Right atrium auricular region (tissue), 2 donors: ENCODE results near the gene BRI3BP. TPM values are rescaled to one million over a fixed set of nuclear protein-coding genes. Genes with fewer than 3 reads are reported as not detected.

Source experiments
- DNase-seq: peaks from one replicate; pipeline ENCODE4 v3.0.0-alpha.2; 2019; ENCODE audit warnings: low spot score
- H3K27ac ChIP-seq, 2 donors: fragments of 200-600 bp; sonication (generic); 1 replicate in 1 of 2; 2 replicates in 1 of 2; pipeline ENCODE4 v1.5.1; 2016 to 2019
- H3K27me3 ChIP-seq, 2 donors: fragments of 200-600 bp; sonication (generic); one replicate each; pipeline versions ENCODE4 v1.5.1 to v1.6.0; 2017 to 2019
- H3K36me3 ChIP-seq: fragments of 200-600 bp; sonication (generic); one replicate; pipeline ENCODE4 v1.5.1; 2016
- H3K4me1 ChIP-seq, 2 donors: fragments of 200-600 bp; sonication (generic); one replicate each; pipeline versions ENCODE4 v1.5.1 to v1.6.0; 2017 to 2019
- H3K4me3 ChIP-seq, 2 donors: fragments of 200-600 bp; sonication (generic); 1 replicate in 1 of 2; 2 replicates in 1 of 2; pipeline ENCODE4 v1.5.1; 2017 to 2019; ENCODE audit warnings: mild to moderate bottlenecking in 1 of 2, moderate library complexity in 1 of 2
- H3K9me3 ChIP-seq, 2 donors: fragments of 200-600 bp; sonication (generic); one replicate each; pipeline ENCODE4 v1.5.1; 2019
- total RNA-seq, 2 donors: library from RNA; depleted of rRNA; stranded (reverse); fragments of >200 nt; gene quantifications; one replicate each; pipeline ENCODE4 v1.1.0, GENCODE V29; 2016
- TF ChIP-seq, protein P1 (sequence below), 2 donors: fragments of 200-600 bp; sonication (generic); IDR thresholded peaks; one replicate each; pipeline ENCODE4 v1.5.1; 2019; ENCODE audit warnings: antibody characterized with exemption in 2 of 2

BRI3BP gene
- total RNA-seq, 2 donors from 2014 or later, result 2.8 TPM

DNA sequence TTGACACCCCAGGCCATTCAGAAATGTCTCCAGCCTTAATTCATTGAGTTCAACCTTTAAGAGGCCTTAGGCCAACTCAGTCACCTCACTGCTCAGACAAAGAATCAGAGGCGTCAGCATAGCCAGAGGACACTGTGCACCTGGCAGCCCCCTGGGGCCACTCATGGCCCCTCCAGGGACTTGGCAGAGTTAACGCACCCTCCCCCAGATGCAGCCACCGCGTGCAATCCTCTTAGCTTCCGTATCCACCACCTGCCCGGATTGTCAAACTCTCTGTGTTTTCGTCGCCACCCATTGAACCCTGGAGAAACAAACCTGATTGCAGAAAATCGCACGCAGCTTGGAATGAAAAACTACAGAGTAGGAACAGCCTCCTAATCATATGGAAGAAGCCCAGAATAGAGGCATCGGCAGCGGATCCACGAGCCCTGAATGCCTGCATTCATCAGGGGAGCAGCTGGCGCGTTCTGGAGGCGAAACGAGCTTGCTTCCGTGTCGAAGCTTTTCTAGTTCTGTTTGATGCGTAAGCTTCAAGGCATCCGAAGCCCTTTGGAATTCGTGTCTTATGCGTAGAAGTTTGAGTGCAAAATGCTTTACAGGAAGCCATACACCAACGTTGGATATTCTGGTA is 22.4 kb downstream of the BRI3BP start:
- no peak for DNase-seq
- Histone ChIP-seq H3K4me3 (no peak overlapping the region), H3K36me3 (no peaks in the 10 kb centered on the region), H3K9me3 (no peaks in the 10 kb centered on the region), H3K4me1 (no peaks in the 10 kb centered on the region), H3K27ac (no peak overlapping the region), H3K27me3 (no peaks in the 10 kb centered on the region)
- TF ChIP-seq, protein P1, sequence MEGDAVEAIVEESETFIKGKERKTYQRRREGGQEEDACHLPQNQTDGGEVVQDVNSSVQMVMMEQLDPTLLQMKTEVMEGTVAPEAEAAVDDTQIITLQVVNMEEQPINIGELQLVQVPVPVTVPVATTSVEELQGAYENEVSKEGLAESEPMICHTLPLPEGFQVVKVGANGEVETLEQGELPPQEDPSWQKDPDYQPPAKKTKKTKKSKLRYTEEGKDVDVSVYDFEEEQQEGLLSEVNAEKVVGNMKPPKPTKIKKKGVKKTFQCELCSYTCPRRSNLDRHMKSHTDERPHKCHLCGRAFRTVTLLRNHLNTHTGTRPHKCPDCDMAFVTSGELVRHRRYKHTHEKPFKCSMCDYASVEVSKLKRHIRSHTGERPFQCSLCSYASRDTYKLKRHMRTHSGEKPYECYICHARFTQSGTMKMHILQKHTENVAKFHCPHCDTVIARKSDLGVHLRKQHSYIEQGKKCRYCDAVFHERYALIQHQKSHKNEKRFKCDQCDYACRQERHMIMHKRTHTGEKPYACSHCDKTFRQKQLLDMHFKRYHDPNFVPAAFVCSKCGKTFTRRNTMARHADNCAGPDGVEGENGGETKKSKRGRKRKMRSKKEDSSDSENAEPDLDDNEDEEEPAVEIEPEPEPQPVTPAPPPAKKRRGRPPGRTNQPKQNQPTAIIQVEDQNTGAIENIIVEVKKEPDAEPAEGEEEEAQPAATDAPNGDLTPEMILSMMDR (IDR thresholded peaks at IDR 0.05), result no peak

DNA sequence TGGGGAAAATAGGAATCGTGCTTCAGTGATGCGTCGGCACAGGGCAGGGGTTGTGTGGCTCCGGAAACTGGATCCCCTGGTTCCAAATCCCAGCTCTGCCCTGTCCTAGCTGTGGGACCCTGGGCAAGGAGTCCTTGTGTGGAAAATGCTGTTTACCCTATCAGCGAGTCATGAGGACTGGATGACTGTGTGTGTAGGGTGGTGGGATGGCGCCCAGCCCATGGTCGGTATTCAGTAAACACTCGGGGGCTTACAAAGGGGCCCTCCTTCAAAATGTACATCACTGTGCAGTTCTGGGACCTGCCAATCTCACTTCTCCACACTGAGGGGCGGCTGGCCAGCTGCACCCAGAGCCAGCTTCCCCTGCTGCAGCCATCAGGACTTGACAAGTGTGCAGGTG is 24.4 kb downstream of the BRI3BP start:
- TF ChIP-seq, protein P1 (IDR thresholded peaks at IDR 0.05), result no peak
- no peak for DNase-seq
- Histone ChIP-seq H3K9me3 (no peaks in the 10 kb centered on the region), H3K27ac (no peak overlapping the region), H3K27me3 (no peaks in the 10 kb centered on the region), H3K4me1 (no peaks in the 10 kb centered on the region), H3K4me3 (no peak overlapping the region), H3K36me3 (no peaks in the 10 kb centered on the region)

GRCh38 chr12:125018356-125018755 is 24.9 kb downstream of the BRI3BP start:
- no peaks in the 10 kb centered on the region for H3K27me3 ChIP-seq
- H3K4me3 ChIP-seq, result no peak overlapping the region
- TF ChIP-seq, protein P1 (IDR thresholded peaks at IDR 0.05), result no peak
- no peak for DNase-seq
- H3K9me3 ChIP-seq, result no peaks in the 10 kb centered on the region
- no peak overlapping the region for H3K27ac ChIP-seq
- H3K4me1 ChIP-seq, result no peaks in the 10 kb centered on the region
- no peaks in the 10 kb centered on the region for H3K36me3 ChIP-seq

GRCh38 chr12:125021096-125021495 is 27.7 kb downstream of the BRI3BP start:
- no peak overlapping the region for H3K27ac ChIP-seq
- peaks cover 4% of the 10 kb centered on the region for H3K36me3 ChIP-seq
- no peaks in the 10 kb centered on the region for H3K4me1 ChIP-seq
- H3K4me3 ChIP-seq, result no peak overlapping the region
- no peak for DNase-seq
- TF ChIP-seq, protein P1 (IDR thresholded peaks at IDR 0.05), result no peak
- no peaks in the 10 kb centered on the region for H3K27me3 ChIP-seq
- no peaks in the 10 kb centered on the region for H3K9me3 ChIP-seq

DNA sequence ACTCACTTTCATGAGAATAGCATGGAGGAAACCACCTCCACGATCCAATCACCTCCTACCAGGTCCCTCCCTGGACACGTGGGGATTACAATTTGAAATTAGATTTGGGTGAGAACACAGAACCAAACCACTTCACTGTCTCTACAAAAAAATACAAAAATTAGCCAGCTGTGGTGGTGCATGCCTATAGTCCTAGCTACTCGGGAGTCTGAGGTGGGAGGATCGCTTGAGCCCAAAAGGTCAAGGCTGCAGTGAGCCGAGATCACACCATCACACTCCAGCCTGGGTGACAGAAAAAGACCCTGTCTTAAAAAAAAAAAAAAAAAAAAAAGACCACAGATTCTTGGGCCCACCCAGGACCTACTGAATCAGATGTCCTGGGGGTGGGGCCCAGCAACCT is 28.3 kb downstream of the BRI3BP start:
- no peak overlapping the region for H3K27ac ChIP-seq
- no peaks in the 10 kb centered on the region for H3K27me3 ChIP-seq
- no peaks in the 10 kb centered on the region for H3K4me1 ChIP-seq
- H3K36me3 ChIP-seq, result peaks cover 4% of the 10 kb centered on the region
- H3K9me3 ChIP-seq, result no peaks in the 10 kb centered on the region
- no peak for DNase-seq
- TF ChIP-seq, protein P1 (IDR thresholded peaks at IDR 0.05), result no peak
- H3K4me3 ChIP-seq, result no peak overlapping the region

GRCh38 chr12:125023065-125023464 is 29.6 kb downstream of the BRI3BP start:
- Histone ChIP-seq H3K9me3 (no peaks in the 10 kb centered on the region), H3K27me3 (no peaks in the 10 kb centered on the region), H3K27ac (no peak overlapping the region), H3K36me3 (peaks cover 4% of the 10 kb centered on the region), H3K4me1 (no peaks in the 10 kb centered on the region), H3K4me3 (no peak overlapping the region)
- TF ChIP-seq, protein P1 (IDR thresholded peaks at IDR 0.05), result no peak
- DNase-seq, result no peak
